Activated CD4-positive, CD25-positive, alpha-beta regulatory T cell treated with anti-CD3 and anti-CD28 coated beads, Interleukin-2, amount 50 U/mL, for 72 hours (primary cell): ENCODE data around the gene BAHD1.
A peak's percentile ranks its signal among the peaks of the same experiment; 100 is the strongest.

ENCODE experiments used
- DNase-seq: peaks from one replicate; pipeline ENCODE4 v3.0.0; 2021

Gene BAHD1

DNA sequence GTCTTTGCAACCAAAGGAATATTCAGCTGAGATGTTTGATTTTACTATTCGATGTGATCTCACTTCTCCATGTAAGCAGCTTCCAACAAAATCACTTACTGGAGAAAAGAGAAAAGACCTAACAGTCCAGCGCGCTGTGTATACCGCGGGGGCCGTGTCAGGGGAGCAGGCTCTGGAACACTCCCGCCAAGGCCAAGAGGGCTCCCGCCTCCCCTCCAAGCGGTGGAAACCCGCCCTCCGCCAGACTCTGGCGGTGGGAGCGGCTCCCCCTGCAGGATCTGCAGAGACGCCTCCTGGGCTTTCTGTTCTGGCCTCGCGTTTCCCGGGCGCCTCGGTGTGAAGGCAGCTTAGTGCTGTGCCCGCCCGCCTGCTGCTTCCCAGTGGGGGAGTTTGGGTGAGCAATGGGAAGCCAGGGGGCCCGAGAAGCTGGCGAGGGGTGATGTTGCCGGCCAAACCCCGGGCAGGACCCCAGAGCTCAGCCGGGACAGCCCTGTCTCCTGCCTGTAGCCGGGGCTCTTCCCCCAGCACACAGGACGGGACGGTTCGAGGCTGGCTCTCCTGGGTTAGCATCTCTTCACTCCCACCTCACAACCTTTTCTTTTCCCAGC lies 66.3 kb downstream of the BAHD1 start:
- DNase-seq, result peak; percentile 47

GRCh38 chr15:40508216-40508615 lies 67.5 kb downstream of the BAHD1 start:
- no peak for DNase-seq

GRCh38 chr15:40510201-40510600 lies 69.4 kb downstream of the BAHD1 start:
- no peak for DNase-seq

DNA sequence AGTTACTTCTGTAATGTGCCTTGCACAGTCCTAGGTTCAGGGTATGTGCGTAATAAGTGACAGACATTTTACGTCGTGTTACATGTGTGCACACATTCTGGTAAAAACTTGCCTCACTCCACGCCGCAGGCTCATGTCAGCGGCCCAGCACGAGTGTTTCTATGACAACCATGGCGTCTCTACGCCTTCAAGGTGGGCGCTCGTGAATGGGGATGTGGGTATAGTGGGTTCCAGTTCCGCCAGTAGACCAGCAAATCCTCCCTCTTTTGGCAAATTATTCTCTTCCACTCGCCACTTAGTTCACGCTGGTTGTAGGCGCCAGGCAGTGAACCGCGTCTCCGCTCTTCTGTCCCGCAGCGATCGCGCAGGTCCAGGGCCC lies 70.3 kb downstream of the BAHD1 start:
- DNase-seq, result no peak

- peak; percentile 36 for DNase-seq
These were observed 70.8 kb downstream of the BAHD1 start for GRCh38 chr15:40511472-40512133.

DNA sequence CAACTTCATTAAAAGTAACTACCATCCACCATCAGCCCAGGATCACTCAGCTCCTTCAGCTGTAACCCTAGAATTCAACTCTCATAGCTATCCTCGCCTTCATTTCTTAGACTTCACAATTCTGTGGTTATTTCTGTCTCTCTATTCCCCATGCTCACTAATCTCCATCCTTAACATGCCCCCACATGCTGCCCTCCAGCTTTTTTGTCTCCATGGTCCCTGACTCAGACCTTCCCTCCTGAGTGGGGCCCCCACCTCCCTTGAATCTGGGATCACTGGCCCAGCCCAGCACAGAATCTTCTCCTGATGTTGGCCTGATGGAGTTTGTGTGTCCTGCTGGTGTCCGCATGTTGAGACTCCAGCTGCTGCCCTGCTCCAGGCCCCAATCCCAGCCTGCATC lies 71.7 kb downstream of the BAHD1 start:
- DNase-seq, result no peak

- DNase-seq, result no peak
These were observed 72.9 kb downstream of the BAHD1 start for GRCh38 chr15:40513609-40514008.

DNA sequence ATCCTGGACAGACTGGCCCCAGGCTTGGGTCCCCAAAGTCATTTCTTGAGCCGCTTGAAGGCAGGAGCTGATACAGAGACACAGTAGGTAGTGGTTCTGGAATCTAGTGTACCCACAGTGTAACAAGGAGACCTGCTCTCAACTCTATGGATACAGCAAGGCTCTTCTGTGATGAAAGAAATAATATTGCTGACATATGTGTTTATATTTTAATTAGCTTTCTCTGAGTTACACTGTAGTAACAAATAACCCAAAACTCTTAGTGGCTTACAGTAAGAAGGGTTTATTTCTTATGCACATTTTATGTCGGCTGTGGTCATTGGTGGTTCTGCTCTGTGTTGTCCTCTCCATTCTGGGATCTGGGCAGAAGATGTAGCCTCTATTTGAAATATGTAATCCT lies 75.6 kb downstream of the BAHD1 start:
- no peak for DNase-seq
